HG02840 (cell line): ENCODE results near the gene ANKRD24.
"Not testable (repeated sequence)": the region's sequence is repeated elsewhere in the genome, so short reads cannot be mapped to it uniquely, and the experiment has no call there.

Source experiments
- ATAC-seq: cut with Tn5 transposase; IDR thresholded peaks from one replicate; pipeline ENCODE4 v1.9.1; 2021; ENCODE audit warnings: mild to moderate bottlenecking, moderate library complexity, moderate number of reproducible peaks; ENCODE audit not compliant: unreplicated experiment, low FRiP score

The ANKRD24 gene

GRCh38 chr19:4266253-4267000, 83.9 kb downstream of the ANKRD24 start:
- no peak for ATAC-seq

GRCh38 chr19:4267101-4267900, 84.8 kb downstream of the ANKRD24 start:
- ATAC-seq: no peak

GRCh38 chr19:4267901-4268815, 85.7 kb downstream of the ANKRD24 start:
- ATAC-seq: no peak

GRCh38 chr19:4268816-4269430, 86.4 kb downstream of the ANKRD24 start:
- no peak for ATAC-seq

- ATAC-seq: no peak
Measured at GRCh38 chr19:4272894-4273293, 90.4 kb downstream of the ANKRD24 start.

GRCh38 chr19:4274321-4274686, 91.8 kb downstream of the ANKRD24 start:
- not testable (repeated sequence) for ATAC-seq
